ENCODE results near the gene CAMK1D. TPM values are rescaled to one million over a fixed set of nuclear protein-coding genes. Genes with fewer than 3 reads are reported as not detected.

Gene CAMK1D
- total RNA-seq, 1 donor from 2014 or later = 1.8 TPM

- Histone ChIP-seq H3K27me3 (ENCODE audit: control insufficient read depth, insufficient read depth, low read length) (no peaks in the 10 kb centered on the region), H3K36me3 (ENCODE audit: control insufficient read depth, insufficient read depth, low read length) (no peaks in the 10 kb centered on the region), H3K4me3 (ENCODE audit: low read depth, low read length) (no peak overlapping the region)
- DNase-seq (ENCODE audit: low read depth) (no peak), FAIRE-seq (no peak)
- TF ChIP-seq, protein P1, sequence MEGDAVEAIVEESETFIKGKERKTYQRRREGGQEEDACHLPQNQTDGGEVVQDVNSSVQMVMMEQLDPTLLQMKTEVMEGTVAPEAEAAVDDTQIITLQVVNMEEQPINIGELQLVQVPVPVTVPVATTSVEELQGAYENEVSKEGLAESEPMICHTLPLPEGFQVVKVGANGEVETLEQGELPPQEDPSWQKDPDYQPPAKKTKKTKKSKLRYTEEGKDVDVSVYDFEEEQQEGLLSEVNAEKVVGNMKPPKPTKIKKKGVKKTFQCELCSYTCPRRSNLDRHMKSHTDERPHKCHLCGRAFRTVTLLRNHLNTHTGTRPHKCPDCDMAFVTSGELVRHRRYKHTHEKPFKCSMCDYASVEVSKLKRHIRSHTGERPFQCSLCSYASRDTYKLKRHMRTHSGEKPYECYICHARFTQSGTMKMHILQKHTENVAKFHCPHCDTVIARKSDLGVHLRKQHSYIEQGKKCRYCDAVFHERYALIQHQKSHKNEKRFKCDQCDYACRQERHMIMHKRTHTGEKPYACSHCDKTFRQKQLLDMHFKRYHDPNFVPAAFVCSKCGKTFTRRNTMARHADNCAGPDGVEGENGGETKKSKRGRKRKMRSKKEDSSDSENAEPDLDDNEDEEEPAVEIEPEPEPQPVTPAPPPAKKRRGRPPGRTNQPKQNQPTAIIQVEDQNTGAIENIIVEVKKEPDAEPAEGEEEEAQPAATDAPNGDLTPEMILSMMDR (IDR thresholded peaks at IDR 0.05; ENCODE audit: insufficient read depth, low read length, severe bottlenecking) = no peak
Measured at GRCh38 chr10:12510501-12510941, 161.2 kb downstream of the CAMK1D start.

GRCh38 chr10:12510984-12511383 lies 161.6 kb downstream of the CAMK1D start:
- FAIRE-seq (no peak), DNase-seq (ENCODE audit: low read depth) (no peak)
- H3K36me3 ChIP-seq (ENCODE audit: control insufficient read depth, insufficient read depth, low read length) = no peaks in the 10 kb centered on the region
- H3K27me3 ChIP-seq (ENCODE audit: control insufficient read depth, insufficient read depth, low read length) = no peaks in the 10 kb centered on the region
- TF ChIP-seq, protein P1 (IDR thresholded peaks at IDR 0.05; ENCODE audit: insufficient read depth, low read length, severe bottlenecking) = no peak
- H3K4me3 ChIP-seq (ENCODE audit: low read depth, low read length) = no peak overlapping the region

DNA sequence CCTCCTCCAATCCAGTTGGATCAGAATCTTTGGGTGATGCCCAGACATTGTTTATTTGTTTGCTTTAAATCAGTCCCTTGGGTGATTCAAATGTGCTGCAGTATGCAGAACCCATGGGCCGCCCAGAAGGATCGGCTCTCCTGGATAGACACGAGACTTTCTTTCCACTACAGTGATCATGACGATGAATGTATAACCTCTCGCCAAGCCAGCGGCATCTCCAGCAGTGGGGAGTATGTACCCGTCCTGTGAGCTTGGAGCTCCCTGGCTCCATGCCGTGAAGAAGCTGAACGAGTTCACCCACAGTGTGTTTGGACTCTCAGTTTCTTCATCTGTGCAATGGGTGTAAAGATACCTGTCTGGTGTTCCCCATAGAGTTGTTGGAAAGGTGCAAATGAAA lies 162.3 kb downstream of the CAMK1D start:
- Histone ChIP-seq H3K36me3 (ENCODE audit: control insufficient read depth, insufficient read depth, low read length) (no peaks in the 10 kb centered on the region), H3K4me3 (ENCODE audit: low read depth, low read length) (no peak overlapping the region), H3K27me3 (ENCODE audit: control insufficient read depth, insufficient read depth, low read length) (no peaks in the 10 kb centered on the region)
- FAIRE-seq (no peak), DNase-seq (ENCODE audit: low read depth) (no peak)
- TF ChIP-seq, protein P1 (IDR thresholded peaks at IDR 0.05; ENCODE audit: insufficient read depth, low read length, severe bottlenecking) = no peak

DNA sequence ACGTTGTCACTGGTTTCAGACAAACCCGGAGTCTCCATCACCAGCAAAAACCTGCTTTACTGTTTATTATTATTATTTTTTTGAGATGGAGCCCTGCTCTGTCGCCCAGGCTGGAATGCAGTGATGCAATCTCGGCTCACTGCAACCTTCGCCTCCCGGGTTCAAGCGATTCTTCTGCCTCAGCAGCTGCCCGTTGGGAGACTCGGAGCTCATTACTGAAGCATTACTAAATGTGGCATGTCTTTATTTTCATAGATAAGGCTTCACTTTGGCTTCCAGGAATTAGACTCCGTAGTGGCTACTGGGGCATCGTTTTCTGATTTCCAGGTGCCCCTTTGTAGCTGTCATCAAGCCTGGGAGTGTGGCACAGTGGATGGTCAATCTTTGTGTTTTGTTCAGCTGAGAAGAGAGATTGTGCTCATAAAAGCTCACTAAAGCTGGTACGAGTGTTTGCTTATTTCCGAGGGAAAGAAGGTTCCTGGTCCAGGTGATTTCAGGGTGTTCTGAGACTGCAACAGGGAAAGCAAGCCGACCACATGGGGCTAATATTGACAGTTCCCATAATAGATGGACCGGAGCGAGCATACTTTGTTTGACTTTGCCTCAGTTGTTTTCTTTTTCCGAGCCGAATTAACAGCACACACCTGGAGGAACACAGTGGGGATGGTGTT lies 163.1 kb downstream of the CAMK1D start:
- TF ChIP-seq, protein P1 (IDR thresholded peaks at IDR 0.05; ENCODE audit: insufficient read depth, low read length, severe bottlenecking) = no peak
- no peak for DNase-seq (ENCODE audit: low read depth)
- peak; percentile 85 for FAIRE-seq
- no peak overlapping the region for H3K4me3 ChIP-seq (ENCODE audit: low read depth, low read length)
- no peaks in the 10 kb centered on the region for H3K27me3 ChIP-seq (ENCODE audit: control insufficient read depth, insufficient read depth, low read length)
- H3K36me3 ChIP-seq (ENCODE audit: control insufficient read depth, insufficient read depth, low read length) = no peaks in the 10 kb centered on the region

DNA sequence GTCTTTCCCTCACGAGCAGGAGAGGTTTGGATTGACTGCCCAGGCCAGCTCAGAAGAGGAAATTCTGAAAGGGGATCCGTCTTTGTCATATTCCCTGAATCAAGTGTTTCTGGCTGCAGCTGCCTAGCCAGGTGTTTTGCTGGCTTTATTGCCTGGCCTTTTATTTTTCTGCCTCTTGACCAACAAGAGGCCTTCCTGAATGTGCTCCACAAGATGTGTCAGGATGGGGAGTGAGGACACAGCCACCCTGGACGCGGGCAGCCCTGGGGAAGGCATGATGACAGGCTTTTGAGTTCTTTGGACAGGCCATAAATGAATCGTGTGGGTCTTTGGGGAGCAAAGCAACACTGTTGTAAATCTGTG lies 163.6 kb downstream of the CAMK1D start:
- TF ChIP-seq, protein P1 (IDR thresholded peaks at IDR 0.05; ENCODE audit: insufficient read depth, low read length, severe bottlenecking) = no peak
- Histone ChIP-seq H3K4me3 (ENCODE audit: low read depth, low read length) (no peak overlapping the region), H3K36me3 (ENCODE audit: control insufficient read depth, insufficient read depth, low read length) (no peaks in the 10 kb centered on the region), H3K27me3 (ENCODE audit: control insufficient read depth, insufficient read depth, low read length) (no peaks in the 10 kb centered on the region)
- no peak for DNase-seq (ENCODE audit: low read depth)
- FAIRE-seq = no peak

Data from bronchial epithelial cell (primary cell).